ENCODE data around the gene PHLDA1.
"Not testable (repeated sequence)": the region's sequence is repeated elsewhere in the genome, so short reads cannot be mapped to it uniquely, and the experiment has no call there.

Gene PHLDA1

DNA sequence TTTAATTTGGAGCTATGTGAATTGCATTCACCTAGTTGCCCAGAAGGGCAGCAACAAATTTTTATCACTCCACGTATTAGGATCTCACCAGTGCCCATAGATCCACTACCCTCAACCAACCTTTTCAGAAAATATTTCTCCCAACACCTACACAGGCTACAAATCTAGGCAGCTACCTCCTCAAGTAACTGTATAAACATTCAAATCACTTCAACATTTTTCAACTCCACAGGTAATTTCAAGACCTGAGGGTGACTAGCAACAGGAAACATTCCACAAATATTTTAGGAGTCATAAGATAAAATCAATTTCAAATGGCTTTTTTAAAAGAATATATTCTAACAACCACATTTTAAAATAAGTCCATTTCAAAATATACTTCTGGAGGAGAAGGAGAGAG, 12.9 kb downstream of the PHLDA1 start:
- no peak for DNase-seq (ENCODE audit: low read depth in 2 of 2)

DNA sequence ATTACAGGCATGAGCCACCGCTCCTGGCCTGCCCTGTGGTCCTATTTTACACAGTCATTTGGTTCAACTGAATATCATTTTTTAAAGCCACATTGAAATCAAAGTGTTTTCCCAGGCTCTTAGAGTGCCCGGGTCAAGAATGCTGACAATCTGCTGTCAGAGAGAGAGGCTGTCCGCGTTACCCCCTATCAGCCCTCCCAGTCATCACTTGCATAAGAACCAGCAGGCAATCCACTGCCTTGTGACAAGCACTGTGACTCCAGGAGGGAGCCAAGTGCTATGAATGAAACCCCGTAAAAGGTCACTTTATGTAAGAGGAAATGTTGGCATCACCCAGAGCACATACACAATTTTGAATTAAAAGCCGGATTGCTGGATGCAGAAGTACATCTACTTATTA, 13.5 kb downstream of the PHLDA1 start:
- no peak for DNase-seq (ENCODE audit: low read depth in 2 of 2)

- no peak for DNase-seq (ENCODE audit: low read depth in 2 of 2)
Observed at GRCh38 chr12:76014007-76014406, 17.6 kb downstream of the PHLDA1 start.

GRCh38 chr12:76013603-76014002, 18.0 kb downstream of the PHLDA1 start:
- DNase-seq (ENCODE audit: low read depth in 2 of 2) = no peak

DNA sequence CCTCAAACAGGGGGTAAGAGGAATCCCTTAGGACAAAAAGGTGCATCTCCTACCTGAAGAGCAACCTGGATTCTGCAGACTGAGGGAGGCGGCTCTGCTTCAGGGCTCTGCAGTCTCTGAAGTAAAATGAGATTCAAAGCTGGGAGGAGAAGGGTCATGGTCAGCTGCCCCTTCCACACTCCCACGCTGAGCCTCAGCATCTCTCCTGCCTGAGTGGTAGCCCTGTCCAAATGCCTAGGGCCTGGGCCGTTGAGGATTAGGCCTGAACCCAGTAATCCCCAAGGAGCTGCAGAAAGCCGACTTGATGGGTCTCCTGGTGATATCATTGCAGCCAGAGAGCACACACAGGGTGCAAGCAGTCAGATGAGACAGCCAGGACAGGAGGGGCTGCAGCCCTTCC, 18.9 kb downstream of the PHLDA1 start:
- no peak for DNase-seq (ENCODE audit: low read depth in 2 of 2)

DNA sequence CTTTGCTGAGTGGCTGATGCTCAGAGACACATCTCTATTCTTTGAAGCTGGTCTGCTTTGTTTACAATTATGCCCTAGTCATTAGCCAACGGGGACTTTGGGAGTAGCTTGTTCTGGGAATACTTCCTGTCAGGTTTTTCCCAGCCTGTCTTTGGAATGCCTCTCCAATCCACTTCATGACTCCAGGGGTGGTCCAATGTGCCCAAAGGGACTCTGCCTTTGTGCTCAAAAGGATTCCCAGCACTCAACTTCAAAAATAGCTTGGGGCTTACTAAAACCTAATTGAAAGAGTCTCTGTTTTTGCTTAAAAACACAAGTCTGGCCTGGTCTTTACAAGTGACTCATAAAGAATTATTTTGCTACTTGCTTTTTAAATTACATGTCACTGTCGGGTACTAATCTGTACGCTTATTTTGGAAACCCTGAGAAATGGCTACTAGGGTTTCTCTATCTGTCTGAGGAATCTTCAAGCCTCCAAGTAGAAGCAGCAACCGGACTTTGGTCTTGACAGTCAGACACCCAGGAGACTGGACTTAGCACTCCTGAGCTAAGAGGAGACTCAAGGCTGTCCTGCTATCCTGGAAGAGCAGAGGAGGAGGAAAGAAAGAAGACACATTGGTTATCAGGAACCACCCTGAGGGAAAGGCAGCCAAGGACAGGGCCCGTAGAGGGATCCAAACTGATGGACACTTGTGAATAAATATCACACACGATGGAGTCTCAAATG, 20.7 kb downstream of the PHLDA1 start:
- DNase-seq (ENCODE audit: low read depth in 2 of 2) = no peak

- DNase-seq (ENCODE audit: low read depth in 2 of 2) = no peak
Observed at GRCh38 chr12:76008428-76008827, 23.1 kb downstream of the PHLDA1 start.

DNA sequence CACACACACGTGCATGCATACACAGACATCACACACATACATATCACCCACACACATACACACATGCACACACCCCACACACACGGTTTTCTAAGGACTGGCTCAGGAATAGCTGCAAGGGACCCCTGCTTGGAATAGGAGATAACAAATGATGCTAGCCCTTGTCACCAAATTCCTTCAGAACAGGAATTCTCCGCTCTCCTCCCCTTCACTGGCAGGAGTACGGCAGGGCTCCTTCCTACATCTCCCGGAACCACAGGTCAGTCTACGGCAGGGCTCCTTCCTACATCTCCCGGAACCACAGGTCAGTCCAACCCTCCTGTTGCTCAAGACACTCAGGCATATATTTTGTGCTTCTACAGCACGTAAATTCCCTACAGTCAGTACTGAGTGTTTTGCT, 23.9 kb downstream of the PHLDA1 start:
- DNase-seq (ENCODE audit: low read depth in 2 of 2) = no peak

DNA sequence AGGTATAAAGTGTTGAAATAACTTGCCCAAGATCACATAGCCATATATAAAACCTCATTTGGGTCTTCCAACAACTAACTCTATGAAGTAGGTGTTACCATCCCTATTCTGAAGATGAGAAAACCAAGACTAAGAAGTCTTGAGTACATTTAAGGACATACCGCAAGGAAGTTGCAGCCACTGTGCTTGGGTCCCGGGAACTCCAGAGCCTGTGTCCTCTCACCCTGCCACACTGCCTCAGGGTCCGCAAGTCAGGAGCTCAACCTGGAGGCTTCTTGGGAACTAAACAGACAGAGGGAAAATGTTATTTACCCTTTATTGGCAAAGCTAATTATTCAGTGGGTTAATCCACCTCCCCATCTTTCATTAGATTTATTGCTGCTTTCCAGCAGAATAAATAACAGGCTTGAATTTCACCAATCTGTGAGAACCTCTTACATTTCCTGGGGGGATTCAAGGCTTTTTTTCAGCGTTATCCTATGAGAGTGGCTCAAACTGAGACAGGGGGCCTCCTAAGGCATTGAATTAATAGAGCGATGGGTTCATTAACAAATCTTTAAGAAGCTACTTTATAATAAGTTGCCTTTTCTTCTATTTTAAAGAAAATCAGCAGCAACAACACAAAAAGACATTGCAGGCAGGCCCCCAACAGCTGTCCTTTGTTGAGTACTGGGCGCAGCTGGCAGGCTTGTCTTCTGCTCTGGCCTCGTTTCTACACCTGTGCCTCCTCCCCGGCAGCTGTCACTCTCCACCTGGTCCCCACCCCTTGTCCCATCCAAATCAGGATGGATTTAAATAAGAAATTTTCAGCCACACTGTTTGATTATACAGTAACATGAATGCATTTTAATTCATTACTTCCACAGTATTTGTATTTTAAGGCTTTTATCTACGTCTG, 25.3 kb downstream of the PHLDA1 start:
- no peak for DNase-seq (ENCODE audit: low read depth in 2 of 2)

DNA sequence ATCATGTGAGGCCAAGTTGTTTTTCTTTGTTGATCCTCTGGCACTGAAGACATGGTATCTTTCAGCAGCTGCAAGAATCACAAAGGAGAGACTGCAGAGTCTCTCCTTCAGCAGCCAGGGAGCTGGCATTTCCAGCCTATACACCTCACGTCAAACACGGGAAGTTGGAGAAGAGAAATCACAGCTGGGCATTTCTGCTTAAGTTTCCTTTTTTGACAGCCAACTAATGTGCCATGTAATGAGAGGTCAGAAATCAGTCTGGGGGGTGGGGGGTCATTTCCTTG, 28.3 kb downstream of the PHLDA1 start:
- DNase-seq (ENCODE audit: low read depth in 2 of 2) = no peak

DNA sequence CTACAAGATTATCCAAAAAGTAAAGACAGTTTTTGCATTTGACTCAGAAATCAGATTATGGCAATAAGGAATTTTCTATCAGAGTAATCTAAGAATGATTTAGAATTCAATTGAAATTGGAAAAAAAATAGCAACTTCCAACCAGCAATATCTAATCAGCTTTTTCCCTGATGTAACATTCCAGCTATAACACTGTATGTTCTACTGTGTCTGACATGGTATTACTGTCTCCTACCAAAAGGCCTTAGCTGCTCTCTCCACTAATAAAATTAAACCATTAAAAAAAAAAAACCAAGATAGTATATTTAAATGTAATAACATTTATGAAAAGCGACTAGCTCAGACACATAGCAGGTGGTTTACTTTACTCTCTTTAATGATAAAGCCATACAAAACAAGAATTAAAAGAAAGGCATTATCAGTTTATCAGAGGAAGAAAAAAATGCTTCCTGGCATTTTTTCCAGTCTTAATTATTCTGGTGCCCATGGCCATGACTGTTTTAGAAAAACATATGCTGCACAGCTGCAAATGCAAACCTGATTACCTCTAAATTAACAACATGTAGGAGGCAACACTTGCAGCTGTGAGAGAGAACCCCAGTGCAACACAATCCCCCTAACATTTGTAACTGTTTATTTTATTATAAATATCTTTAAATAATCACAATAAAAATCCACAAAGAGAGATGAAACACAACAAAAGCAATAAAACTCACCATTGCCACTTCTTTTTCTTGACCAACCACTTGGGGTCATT, 28.8 kb downstream of the PHLDA1 start:
- no peak for DNase-seq (ENCODE audit: low read depth in 2 of 2)

GRCh38 chr12:75998292-75999063, 33.1 kb downstream of the PHLDA1 start:
- no peak for DNase-seq (ENCODE audit: low read depth in 2 of 2)

DNA sequence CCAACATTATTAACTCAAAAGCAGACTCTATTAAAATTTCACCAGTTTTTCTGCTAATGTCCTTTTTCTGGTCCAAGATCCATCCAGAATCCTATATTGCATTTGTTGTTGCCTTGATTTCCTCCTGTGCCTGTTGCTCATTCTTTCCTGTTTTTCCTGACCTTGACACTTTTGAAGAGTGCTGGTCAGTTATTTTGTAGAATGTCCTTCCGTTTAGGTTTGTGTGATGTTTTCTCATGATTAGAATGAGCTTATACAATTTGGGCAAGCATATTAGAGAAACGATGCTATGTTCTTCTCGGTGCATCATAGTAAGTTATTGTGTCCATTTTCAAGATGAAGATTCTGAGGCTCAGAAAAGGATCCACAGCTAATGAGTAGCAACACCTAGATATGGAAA, 33.9 kb downstream of the PHLDA1 start:
- no peak for DNase-seq (ENCODE audit: low read depth in 2 of 2)

DNA sequence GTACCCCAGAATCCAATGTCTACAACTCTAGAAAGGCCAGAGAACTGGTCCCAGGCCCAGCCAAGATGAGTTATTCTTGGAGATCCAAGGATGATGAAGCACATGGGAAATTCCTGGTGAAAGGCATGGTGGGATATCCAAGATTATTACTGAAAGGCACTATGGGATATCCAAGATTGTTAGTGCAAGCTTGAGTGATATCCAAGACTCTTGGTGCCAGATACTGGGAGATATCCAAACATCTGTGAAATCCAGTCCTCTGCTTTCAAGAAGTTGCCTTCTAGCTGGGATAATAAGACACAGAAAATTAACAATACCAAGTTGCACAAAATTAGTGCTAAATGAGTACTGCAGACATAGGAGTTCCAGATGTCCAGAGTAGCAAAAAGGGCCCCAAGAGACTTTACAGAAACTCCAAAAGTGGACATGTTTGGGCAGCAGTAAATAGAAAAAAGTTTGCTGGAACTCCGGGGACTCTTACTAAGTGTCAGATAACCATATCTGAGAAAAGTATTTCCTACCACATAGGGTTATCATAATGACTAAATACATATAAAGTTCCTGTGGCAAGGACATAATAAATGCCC, 34.6 kb downstream of the PHLDA1 start:
- DNase-seq (ENCODE audit: low read depth in 2 of 2) = no peak

- DNase-seq (ENCODE audit: low read depth in 2 of 2) = no peak
Observed at GRCh38 chr12:75995691-75996090, 35.9 kb downstream of the PHLDA1 start.

GRCh38 chr12:75994069-75994740, 37.4 kb downstream of the PHLDA1 start:
- DNase-seq (ENCODE audit: low read depth in 2 of 2) = no peak

- DNase-seq (ENCODE audit: low read depth in 2 of 2) = no peak
Observed at GRCh38 chr12:75991753-75992152, 39.8 kb downstream of the PHLDA1 start.

- no peak for DNase-seq (ENCODE audit: low read depth in 2 of 2)
Observed at GRCh38 chr12:75990189-75990912, 41.2 kb downstream of the PHLDA1 start.

DNA sequence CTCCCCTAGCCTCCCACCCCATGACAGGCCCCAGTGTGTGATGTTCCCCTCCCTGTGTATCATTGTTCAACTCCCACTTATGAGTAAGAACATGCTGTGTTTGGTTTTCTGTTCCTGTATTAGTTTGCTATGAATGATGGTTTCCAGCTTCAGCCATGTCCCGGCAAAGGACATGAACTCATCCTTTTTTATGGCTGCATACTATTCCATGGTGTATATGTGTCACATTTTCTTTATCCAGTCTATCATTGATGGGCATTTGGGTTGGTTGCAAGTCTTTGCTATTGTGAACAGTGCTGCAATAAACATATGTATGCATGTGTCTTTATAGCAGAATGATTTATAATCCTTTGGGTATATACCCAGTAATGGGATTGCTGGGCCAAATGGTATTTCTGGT, 43.9 kb downstream of the PHLDA1 start:
- DNase-seq (ENCODE audit: low read depth in 2 of 2) = not testable (repeated sequence)

Measured in stimulated activated CD4-positive, alpha-beta T cell treated with anti-CD3 and anti-CD28 coated beads, Interleukin-4, amount 100 ng/mL, for 48 hours (primary cell).